Endothelial cell of umbilical vein (primary cell): Measurements from ENCODE around the gene CNNM4. TPM values are rescaled to one million over a fixed set of nuclear protein-coding genes. Genes with fewer than 3 reads are reported as not detected.

Experiments
- BruUV-seq: library from RNA; stranded (reverse); fragments of 400-500 nt; replicated peaks from 2 replicates; lab custom pipeline; 2021; lab: Mats Ljungman, UMichigan
- CTCF ChIA-PET: fragments of 300-600, 350-600 bp; sonication (Branson Sonifier 250); formaldehyde crosslinking; loops from one replicate; lab custom pipeline; 2021; ENCODE audit warnings: antibody characterized with exemption, inconsistent platforms; lab: Charles Lee
- POLR2A ChIA-PET: fragments of 300-600, 350-600 bp; sonication (Branson Sonifier 250); formaldehyde crosslinking; loops from one replicate; lab custom pipeline; 2021; ENCODE audit warnings: antibody characterized with exemption, inconsistent platforms; lab: Charles Lee
- DNase-seq: peaks from one replicate; pipeline ENCODE4 v3.0.0-alpha.2; 2011; ENCODE audit warnings: low read depth, low spot score
- FAIRE-seq: peaks from 2 replicates; lab custom pipeline; 2011; peaks lifted over from hg19 to GRCh38; lab: Jason Lieb, UNC
- H2AFZ ChIP-seq: 2 replicates; pipeline ENCODE4 v1.6.0; 2012; ENCODE audit warnings: low read depth, low read length, control low read depth, inconsistent platforms
- H3K27ac ChIP-seq: 2 replicates; pipeline ENCODE4 v1.5.1; 2011; ENCODE audit warnings: low read depth, mild to moderate bottlenecking, control low read depth, low read length, moderate library complexity; ENCODE audit not compliant: insufficient read depth
- H3K27me3 ChIP-seq, 2 experiments: 2 replicates each; pipeline versions ENCODE4 v1.6.0 to v1.6.1; 2011; ENCODE audit warnings: low read length in 2 of 2, mixed read lengths in 1 of 2; ENCODE audit not compliant: control insufficient read depth in 2 of 2, insufficient read depth in 2 of 2
- H3K36me3 ChIP-seq, 2 experiments: 2 replicates in 1 of 2; 3 replicates in 1 of 2; pipeline ENCODE4 v1.5.1; 2011; ENCODE audit warnings: low read length in 2 of 2, mild to moderate bottlenecking in 1 of 2, moderate library complexity in 1 of 2; ENCODE audit not compliant: control insufficient read depth in 2 of 2, insufficient read depth in 2 of 2; ENCODE audit errors: extremely low read depth in 1 of 2
- H3K4me1 ChIP-seq: 3 replicates; pipeline ENCODE4 v1.5.1; 2011; ENCODE audit warnings: mild to moderate bottlenecking, low read length; ENCODE audit not compliant: control insufficient read depth, insufficient read depth; ENCODE audit errors: extremely low read depth
- H3K4me2 ChIP-seq: 2 replicates; pipeline ENCODE4 v1.6.1; 2011; ENCODE audit warnings: low read length, control low read depth, mixed read lengths; ENCODE audit not compliant: insufficient read depth
- H3K4me3 ChIP-seq, 3 experiments: fragments of 200-600 bp in 1 of 3; sonication (generic), shearing (Covaris generic) in 1 of 3; replicated peaks in 1 of 3; 2 replicates each; pipeline ENCODE4 v1.5.1; 2011 to 2016; ENCODE audit warnings: control low read depth in 3 of 3, low read length in 3 of 3, mild to moderate bottlenecking in 2 of 3, inconsistent platforms in 1 of 3, low read depth in 1 of 3, moderate library complexity in 1 of 3; ENCODE audit not compliant: insufficient read depth in 1 of 3
- H3K79me2 ChIP-seq: 2 replicates; pipeline ENCODE4 v1.6.0; 2012; ENCODE audit warnings: low read length, inconsistent platforms; ENCODE audit not compliant: control insufficient read depth, insufficient read depth
- H3K9ac ChIP-seq: replicated peaks from 2 replicates; pipeline ENCODE3; 2011; ENCODE audit warnings: low read length, control low read depth; ENCODE audit not compliant: insufficient read depth; ENCODE audit errors: extremely low read depth
- H3K9me1 ChIP-seq: replicated peaks from 3 replicates; pipeline ENCODE4 v1.6.0; 2011; ENCODE audit warnings: mild to moderate bottlenecking, low read length; ENCODE audit not compliant: control insufficient read depth, insufficient read depth; ENCODE audit errors: extremely low read depth
- H3K9me3 ChIP-seq: replicated peaks from 2 replicates; pipeline ENCODE4 v1.5.1; 2012; ENCODE audit warnings: low read length, inconsistent platforms; ENCODE audit not compliant: control insufficient read depth, insufficient read depth
- H4K20me1 ChIP-seq: replicated peaks from 2 replicates; pipeline ENCODE3; 2011; ENCODE audit warnings: mild to moderate bottlenecking, low read length; ENCODE audit not compliant: control insufficient read depth, insufficient read depth; ENCODE audit errors: extremely low read depth
- CTCF ChIP-seq, 2 donors: IDR thresholded peaks; 1 replicate in 1 of 2; 2 replicates in 1 of 2; pipeline ENCODE4 v1.5.1; 2011; ENCODE audit warnings: low read length in 2 of 2, mild to moderate bottlenecking in 2 of 2, moderate library complexity in 2 of 2, control low read depth in 1 of 2, inconsistent platforms in 1 of 2, low read depth in 1 of 2; ENCODE audit not compliant: insufficient read depth in 1 of 2; ENCODE audit errors: extremely low read depth in 1 of 2
- EZH2 ChIP-seq: IDR thresholded peaks from 2 replicates; pipeline ENCODE4 v1.6.1; 2012; ENCODE audit warnings: borderline replicate concordance, low read depth, mild to moderate bottlenecking, moderate library complexity, low read length, inconsistent platforms; ENCODE audit not compliant: severe bottlenecking
- FOS ChIP-seq: IDR thresholded peaks from 2 replicates; pipeline ENCODE4 v1.6.1; 2011; ENCODE audit warnings: mild to moderate bottlenecking, low read length, moderate library complexity, borderline replicate concordance; ENCODE audit not compliant: insufficient read depth
- GATA2 ChIP-seq: IDR thresholded peaks from 2 replicates; pipeline ENCODE4 v1.7.0; 2011; ENCODE audit warnings: low read depth, mild to moderate bottlenecking, moderate library complexity, mixed read lengths, low read length; ENCODE audit not compliant: insufficient read length, insufficient read depth
- JUN ChIP-seq: IDR thresholded peaks from 2 replicates; pipeline ENCODE4 v1.6.1; 2011; ENCODE audit warnings: borderline replicate concordance, low read depth; ENCODE audit not compliant: insufficient read length, insufficient read depth
- MAX ChIP-seq: IDR thresholded peaks from 2 replicates; pipeline ENCODE4 v1.6.1; 2011; ENCODE audit not compliant: insufficient read depth, insufficient read length
- MYC ChIP-seq: IDR thresholded peaks from one replicate; pipeline ENCODE4 v1.6.1; 2011; ENCODE audit warnings: mild to moderate bottlenecking, low read depth, low read length
- POLR2A ChIP-seq: IDR thresholded peaks from 2 replicates; pipeline ENCODE4 v1.6.1; 2012; ENCODE audit warnings: low read depth, mild to moderate bottlenecking, control low read depth, low read length
- POLR2AphosphoS5 ChIP-seq: IDR thresholded peaks from 2 replicates; pipeline ENCODE4 v1.6.1; 2012; ENCODE audit warnings: low read depth, mild to moderate bottlenecking, control low read depth, low read length, moderate library complexity; ENCODE audit not compliant: insufficient read depth
- dilution Hi-C: fragments of 300-500 bp; cut with MboI; formaldehyde crosslinking; loops from one replicate; pipeline ENCODE4 v1.15.0; 2019; ENCODE audit warnings: low sequenced_read_pairs; ENCODE audit not compliant: extremely low pct_ligation_motif_present
- intact Hi-C: fragments of 100-400 bp; cut with micrococcal nuclease; formaldehyde crosslinking; loops from one replicate; pipeline ENCODE4 v1.10.0; 2022
- polyA plus RNA-seq, 4 experiments: library from polyadenylated mRNA; depleted of rRNA in 3 of 4; stranded (reverse) in 3 of 4; unstranded in 1 of 4; fragments of >200 nt; gene quantifications; 2 replicates each; pipeline versions ENCODE4 v1.2.1 to v1.2.3, GENCODE V29; 2011 to 2012; ENCODE audit warnings: missing spikeins in 1 of 4
- total RNA-seq: library from RNA; stranded (reverse); gene quantifications from 2 replicates; pipeline ENCODE4 v1.2.3, GENCODE V29; 2021

The CNNM4 gene
- total and polyA plus RNA-seq, 2 donors (not counting 3 experiments of a cell fraction or from before 2014, with no cell fraction given) = 4.7 to 5.3 TPM

- ChIA-PET POLR2A (no interaction called here), CTCF (no interaction called here)
- Histone ChIP-seq H3K27me3 (peaks cover 0 to 4% of the 10 kb centered on the region in 2 experiments), H3K9me1 (no peaks in the 10 kb centered on the region), H3K9ac (no peak overlapping the region), H3K36me3 (no peaks in the 10 kb centered on the region), H2AFZ (no peak overlapping the region), H3K27ac (no peak overlapping the region), H3K79me2 (no peaks in the 10 kb centered on the region), H3K4me2 (no peak overlapping the region), H3K9me3 (no peaks in the 10 kb centered on the region), H3K4me1 (no peaks in the 10 kb centered on the region), H4K20me1 (no peaks in the 10 kb centered on the region), H3K4me3 (no peak overlapping the region)
- FAIRE-seq = no peak
- no peak for DNase-seq
- intact Hi-C loops = no loop called here
- dilution Hi-C loops = no loop called here
- BruUV-seq = no TSS peak
- no peak for TF ChIP-seq EZH2
- TF ChIP-seq GATA2 = no peak
- TF ChIP-seq MAX = no peak
- TF ChIP-seq JUN = no peak
- TF ChIP-seq POLR2AphosphoS5 = no peak
- TF ChIP-seq FOS = no peak
Measured at GRCh38 chr2:96754317-96754716, 6.4 kb upstream of the CNNM4 start.

GRCh38 chr2:96756788-96757476, 3.8 kb upstream of the CNNM4 start:
- Histone ChIP-seq H3K27me3 (no peaks in the 10 kb centered on the region), H3K9me1 (no peaks in the 10 kb centered on the region), H3K4me2 (no peak overlapping the region), H4K20me1 (no peaks in the 10 kb centered on the region), H3K9ac (no peak overlapping the region), H3K27ac (no peak overlapping the region), H3K9me3 (no peaks in the 10 kb centered on the region), H3K4me3 (no peak overlapping the region), H3K79me2 (no peaks in the 10 kb centered on the region), H3K36me3 (no peaks in the 10 kb centered on the region), H2AFZ (no peak overlapping the region), H3K4me1 (peaks cover 5% of the 10 kb centered on the region)
- TF ChIP-seq POLR2AphosphoS5 (no peak), CTCF (IDR thresholded peaks at IDR 0.05; ENCODE audit: extremely low read depth in 1 of 2, insufficient read depth in 1 of 2, low read depth in 1 of 2, low read length in 2 of 2) (no peak), JUN (no peak), EZH2 (no peak), MYC (no peak), POLR2A (no peak), GATA2 (no peak), FOS (no peak), MAX (no peak)
- CTCF ChIA-PET = interaction anchor here (0.9 to 1.5 kb wide), 2 partner anchors 10 to 11 kb away, joined by 3 read pairs; no protein-coding TSS in a partner anchor
- intact Hi-C loops = no loop called here
- BruUV-seq = no TSS peak
- dilution Hi-C loops = no loop called here
- no peak for DNase-seq
- POLR2A ChIA-PET = no interaction called here
- no peak for FAIRE-seq
